Thyroid gland (tissue), 4 donors: ENCODE data around the gene KLHL1. TPM values are rescaled to one million over a fixed set of nuclear protein-coding genes. Genes with fewer than 3 reads are reported as not detected.

Source experiments
- DNase-seq, 2 donors: peaks; one replicate each; pipeline ENCODE4 v3.0.0-alpha.2; 2019
- H3K27ac ChIP-seq, 3 donors: fragments of 200-600 bp; sonication (generic); 1 replicate in 2 of 3; 2 replicates in 1 of 3; pipeline ENCODE4 v1.5.1; 2016 to 2019; ENCODE audit warnings: mild to moderate bottlenecking in 1 of 3, moderate library complexity in 1 of 3
- H3K27me3 ChIP-seq: fragments of 200-600 bp; sonication (generic); one replicate; pipeline ENCODE4 v1.5.1; 2019
- H3K36me3 ChIP-seq, 2 donors: fragments of 200-600 bp; sonication (generic); one replicate each; pipeline ENCODE4 v1.5.1; 2016 to 2019
- H3K4me1 ChIP-seq, 2 donors: fragments of 200-600 bp; sonication (generic); one replicate each; pipeline ENCODE4 v1.5.1; 2017 to 2019
- H3K4me3 ChIP-seq, 3 donors: fragments of 200-600 bp; sonication (generic); replicated peaks in 1 of 3; 1 replicate in 2 of 3; 2 replicates in 1 of 3; pipeline ENCODE4 v1.5.1; 2016; ENCODE audit warnings: mild to moderate bottlenecking in 1 of 3
- H3K9me3 ChIP-seq: fragments of 200-600 bp; sonication (generic); one replicate; pipeline ENCODE4 v1.5.1; 2017
- POLR2A ChIP-seq, 2 donors: fragments of 450-650 bp; IDR thresholded peaks; one replicate each; pipeline ENCODE4 v1.6.1; 2017; ENCODE audit warnings: antibody characterized with exemption in 2 of 2, mild to moderate bottlenecking in 2 of 2, moderate library complexity in 1 of 2
- WGBS, 2 donors: methylation state at CpG; one replicate each; pipeline ENCODE4 v1.1.5; 2017; 5-methylcytosine and 5-hydroxymethylcytosine counted together
- intact Hi-C: fragments of 100-400 bp; cut with DNase I; formaldehyde crosslinking; loops from one replicate; pipeline ENCODE4 v1.15.1; 2023
- total RNA-seq, 4 donors: library from RNA; depleted of rRNA; stranded (reverse); fragments of >200 nt; gene quantifications; one replicate each; pipeline ENCODE4 v1.2.3, GENCODE V29; 2016
- TF ChIP-seq, protein P1 (sequence below), 6 experiments: fragments of 200-600 bp in 3 of 6; fragments of 450-650 bp in 3 of 6; sonication (generic) in 3 of 6; IDR thresholded peaks; one replicate each; pipeline ENCODE4 v1.5.1; 2016 to 2019; ENCODE audit warnings: antibody characterized with exemption in 6 of 6, mild to moderate bottlenecking in 2 of 6, inconsistent platforms in 1 of 6, moderate library complexity in 1 of 6

Gene KLHL1
- total RNA-seq, 4 donors from 2014 or later = not detected

DNA sequence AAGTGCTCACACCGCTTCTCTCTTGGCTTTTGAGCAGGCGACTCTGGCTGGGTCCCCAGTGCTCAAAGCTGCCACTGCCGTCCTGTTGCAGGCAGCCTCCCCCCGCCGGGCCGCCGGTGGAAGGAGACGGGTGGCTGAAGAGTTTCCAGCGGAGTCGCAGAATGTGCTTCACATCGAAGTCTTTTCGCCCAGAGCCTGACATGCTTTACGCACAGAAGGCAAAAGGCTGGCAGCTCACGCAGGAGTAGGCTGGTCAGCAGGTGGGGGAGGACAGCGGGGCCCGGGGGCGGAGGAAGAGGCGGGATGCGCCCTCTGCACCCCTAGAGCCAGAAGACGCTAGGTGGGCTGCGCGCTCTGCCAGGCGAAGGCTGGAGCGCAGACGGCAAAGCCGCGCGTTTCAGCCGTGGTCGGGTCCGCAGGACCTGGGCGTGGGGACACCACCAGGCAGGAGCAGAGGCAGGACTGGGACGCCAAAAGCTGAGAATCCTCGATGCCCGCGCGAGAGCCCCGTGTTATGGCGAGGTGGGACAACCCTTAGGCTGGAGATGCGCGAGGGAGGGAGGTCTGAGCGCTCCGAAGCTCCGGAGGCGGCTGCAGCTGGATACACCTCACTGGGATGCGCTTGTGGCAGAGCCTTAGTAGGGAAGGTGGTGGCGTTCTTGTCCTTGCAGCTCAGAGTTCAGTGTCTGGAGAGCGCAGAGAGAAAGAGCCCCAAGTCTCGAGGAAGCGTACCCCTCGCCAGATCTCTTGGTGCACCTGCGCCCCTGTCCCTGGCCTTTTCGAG lies 562 bp downstream of the KLHL1 start, which contains the start of gene ATXN8OS:
Gene ATXN8OS (plus strand): TSS at position 329 of the 784 bp plus-strand sequence.
- no peaks in the 10 kb centered on the region for H3K4me1 ChIP-seq
- H3K36me3 ChIP-seq = no peaks in the 10 kb centered on the region
- no peak within 1 kb of the TSS for H3K4me3 ChIP-seq
- no peaks in the 10 kb centered on the region for H3K27me3 ChIP-seq
- TF ChIP-seq POLR2A (IDR thresholded peaks at IDR 0.05) = no peak
- TF ChIP-seq, protein P1, sequence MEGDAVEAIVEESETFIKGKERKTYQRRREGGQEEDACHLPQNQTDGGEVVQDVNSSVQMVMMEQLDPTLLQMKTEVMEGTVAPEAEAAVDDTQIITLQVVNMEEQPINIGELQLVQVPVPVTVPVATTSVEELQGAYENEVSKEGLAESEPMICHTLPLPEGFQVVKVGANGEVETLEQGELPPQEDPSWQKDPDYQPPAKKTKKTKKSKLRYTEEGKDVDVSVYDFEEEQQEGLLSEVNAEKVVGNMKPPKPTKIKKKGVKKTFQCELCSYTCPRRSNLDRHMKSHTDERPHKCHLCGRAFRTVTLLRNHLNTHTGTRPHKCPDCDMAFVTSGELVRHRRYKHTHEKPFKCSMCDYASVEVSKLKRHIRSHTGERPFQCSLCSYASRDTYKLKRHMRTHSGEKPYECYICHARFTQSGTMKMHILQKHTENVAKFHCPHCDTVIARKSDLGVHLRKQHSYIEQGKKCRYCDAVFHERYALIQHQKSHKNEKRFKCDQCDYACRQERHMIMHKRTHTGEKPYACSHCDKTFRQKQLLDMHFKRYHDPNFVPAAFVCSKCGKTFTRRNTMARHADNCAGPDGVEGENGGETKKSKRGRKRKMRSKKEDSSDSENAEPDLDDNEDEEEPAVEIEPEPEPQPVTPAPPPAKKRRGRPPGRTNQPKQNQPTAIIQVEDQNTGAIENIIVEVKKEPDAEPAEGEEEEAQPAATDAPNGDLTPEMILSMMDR (IDR thresholded peaks at IDR 0.05) = no peak
- intact Hi-C loops = no loop called here
- H3K9me3 ChIP-seq = no peaks in the 10 kb centered on the region
- H3K27ac ChIP-seq = no peak within 1 kb of the TSS
- WGBS, 2 donors = 4 to 5% methylated on average over 38 to 41 of the region's 53 CpGs
- no peak for DNase-seq

GRCh38 chr13:70107125-70107497 lies 1.1 kb downstream of the KLHL1 start:
- intact Hi-C loops = no loop called here
- Histone ChIP-seq H3K9me3 (no peaks in the 10 kb centered on the region), H3K36me3 (no peaks in the 10 kb centered on the region), H3K27ac (no peak overlapping the region), H3K4me3 (no peak overlapping the region), H3K27me3 (no peaks in the 10 kb centered on the region), H3K4me1 (no peaks in the 10 kb centered on the region)
- DNase-seq = no peak
- 30 to 37% methylated on average over 9 of the region's 9 CpGs for whole genome bisulfite sequencing, 2 donors
- TF ChIP-seq POLR2A (IDR thresholded peaks at IDR 0.05) = no peak
- TF ChIP-seq, protein P1 (IDR thresholded peaks at IDR 0.05) = no peak

- intact Hi-C loops = no loop called here
Measured at GRCh38 chr13:70104481-70104880, 3.8 kb downstream of the KLHL1 start.

GRCh38 chr13:70098669-70099068 lies 9.6 kb downstream of the KLHL1 start:
- TF ChIP-seq, protein P1 (IDR thresholded peaks at IDR 0.05) = peak in 1 of 6 experiments; percentile 14
- no peak for TF ChIP-seq POLR2A (IDR thresholded peaks at IDR 0.05)
- H3K4me1 ChIP-seq = no peaks in the 10 kb centered on the region
- H3K27ac ChIP-seq = no peak overlapping the region

More at GRCh38 chr13:70104481-70104880, 3.8 kb downstream of the KLHL1 start:
- H3K9me3 ChIP-seq = no peaks in the 10 kb centered on the region
- no peaks in the 10 kb centered on the region for H3K4me1 ChIP-seq
- TF ChIP-seq POLR2A (IDR thresholded peaks at IDR 0.05) = no peak
- TF ChIP-seq, protein P1 (IDR thresholded peaks at IDR 0.05) = no peak
- H3K36me3 ChIP-seq = no peaks in the 10 kb centered on the region
- DNase-seq = no peak
- no peak overlapping the region for H3K4me3 ChIP-seq
- H3K27me3 ChIP-seq = no peaks in the 10 kb centered on the region
- no peak overlapping the region for H3K27ac ChIP-seq

DNA sequence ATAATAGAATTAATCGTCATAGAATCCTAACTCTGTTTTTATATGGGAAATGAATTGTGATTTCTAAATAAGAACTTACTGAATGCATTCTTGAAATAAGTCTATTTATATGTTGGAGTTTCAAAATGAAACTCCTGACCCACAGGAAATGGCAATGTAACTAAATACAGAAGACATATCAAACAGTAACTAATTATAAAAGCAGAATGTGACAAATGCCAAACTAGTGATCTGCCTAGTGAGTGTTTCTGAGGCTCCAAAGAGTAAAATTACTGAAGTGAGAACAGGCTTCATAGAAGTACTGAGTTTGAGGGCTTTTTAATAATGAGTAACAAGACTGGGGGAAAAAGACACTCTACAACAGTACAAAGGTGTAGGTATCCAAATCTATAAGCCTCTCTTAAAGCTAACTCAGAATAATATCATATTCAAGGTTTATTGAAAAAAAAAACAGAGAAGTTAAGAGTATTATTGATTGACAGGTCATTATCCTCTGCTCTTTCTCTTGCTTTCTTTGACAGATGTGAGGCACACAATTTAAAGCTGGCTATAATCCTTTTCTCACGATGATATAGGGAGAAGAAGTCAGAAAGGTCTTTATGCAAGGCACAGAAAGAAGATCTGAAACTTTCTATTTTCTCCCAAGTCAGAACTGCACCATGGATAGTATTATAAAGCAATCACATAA lies 18.1 kb downstream of the KLHL1 start:
- Histone ChIP-seq H3K36me3 (no peaks in the 10 kb centered on the region), H3K27ac (no peak overlapping the region), H3K4me1 (no peaks in the 10 kb centered on the region), H3K9me3 (no peaks in the 10 kb centered on the region), H3K27me3 (no peaks in the 10 kb centered on the region), H3K4me3 (no peak overlapping the region)
- TF ChIP-seq, protein P1 (IDR thresholded peaks at IDR 0.05) = no peak
- TF ChIP-seq POLR2A (IDR thresholded peaks at IDR 0.05) = no peak
- no peak for DNase-seq
- intact Hi-C loops = no loop called here
- WGBS, 2 donors = 87 to 91% methylated on average over 2 of the region's 2 CpGs

More at GRCh38 chr13:70098669-70099068, 9.6 kb downstream of the KLHL1 start:
- WGBS, 2 donors = 52 to 56% methylated on average over 1 of the region's 1 CpG
- no peak for DNase-seq
- Histone ChIP-seq H3K27me3 (no peaks in the 10 kb centered on the region), H3K9me3 (no peaks in the 10 kb centered on the region), H3K36me3 (no peaks in the 10 kb centered on the region), H3K4me3 (no peak overlapping the region)
- intact Hi-C loops = no loop called here
